Germinal center (tissue), 1 donor: ENCODE measurements around the gene ZNF575.
A peak's percentile ranks its signal among the peaks of the same experiment; 100 is the strongest.

ENCODE experiments used
- DNase-seq: peaks from one replicate; pipeline ENCODE4 v3.0.0; 2012; ENCODE audit warnings: mixed read lengths, low spot score

The ZNF575 gene

GRCh38 chr19:43574424-43575155, 41.6 kb downstream of the ZNF575 start:
- no peak for DNase-seq

- peak; percentile 97 for DNase-seq
These were observed 42.4 kb downstream of the ZNF575 start, which contains the start of the genes PINLYP and XRCC1 for GRCh38 chr19:43575156-43575950. Gene PINLYP (plus strand): TSS chr19:43575801. CDS start chr19:43577192, 1,391 bp downstream. Gene XRCC1 (minus strand): TSS chr19:43575527. CDS start chr19:43575458, 69 bp downstream.

GRCh38 chr19:43575955-43576878, 43.2 kb downstream of the ZNF575 start:
- no peak for DNase-seq

- no peak for DNase-seq
These were observed 45.8 kb downstream of the ZNF575 start for GRCh38 chr19:43578787-43579186.

GRCh38 chr19:43581467-43581866, 48.5 kb downstream of the ZNF575 start:
- DNase-seq, result no peak

GRCh38 chr19:43582495-43582894, 49.5 kb downstream of the ZNF575 start:
- no peak for DNase-seq

GRCh38 chr19:43584484-43584883, 51.5 kb downstream of the ZNF575 start:
- no peak for DNase-seq
